Kidney epithelial cell (primary cell): ENCODE data around the gene S100A4. TPM values are rescaled to one million over a fixed set of nuclear protein-coding genes. Genes with fewer than 3 reads are reported as not detected.
A peak's percentile ranks its signal among the peaks of the same experiment; 100 is the strongest.

ENCODE experiments used
- DNase-seq: peaks from one replicate; pipeline ENCODE4 v3.0.0-alpha.2; 2010; ENCODE audit warnings: low read depth
- H3K27me3 ChIP-seq: 2 replicates; pipeline ENCODE4 v1.6.0; 2011; ENCODE audit warnings: low read length; ENCODE audit not compliant: control insufficient read depth, insufficient read depth
- H3K36me3 ChIP-seq: 2 replicates; pipeline ENCODE4 v1.5.1; 2011; ENCODE audit warnings: low read length; ENCODE audit not compliant: control insufficient read depth, insufficient read depth
- H3K4me3 ChIP-seq: 2 replicates; pipeline ENCODE4 v1.5.1; 2011; ENCODE audit warnings: low read depth, mild to moderate bottlenecking, control low read depth, low read length
- CTCF ChIP-seq: IDR thresholded peaks from 2 replicates; pipeline ENCODE4 v1.5.1; 2011; ENCODE audit warnings: mild to moderate bottlenecking, moderate library complexity, low read length, control low read depth, inconsistent platforms; ENCODE audit not compliant: insufficient read depth, poor library complexity, severe bottlenecking
- total RNA-seq: library from RNA; depleted of rRNA; stranded (reverse); fragments of >200 nt; gene quantifications from 2 replicates; pipeline ENCODE4 v1.2.3, GENCODE V29; 2015

S100A4 gene
- total RNA-seq, 1 donor from 2014 or later, result 7.1 TPM

GRCh38 chr1:153519242-153519641, 26.4 kb downstream of the S100A4 start:
- Histone ChIP-seq H3K4me3 (no peak overlapping the region), H3K36me3 (no peaks in the 10 kb centered on the region), H3K27me3 (no peaks in the 10 kb centered on the region)
- TF ChIP-seq CTCF, result no peak
- DNase-seq, result no peak

- no peak overlapping the region for H3K4me3 ChIP-seq
- H3K27me3 ChIP-seq, result no peaks in the 10 kb centered on the region
- DNase-seq, result no peak
- no peak for TF ChIP-seq CTCF
- H3K36me3 ChIP-seq, result no peaks in the 10 kb centered on the region
Observed at GRCh38 chr1:153515504-153516394, 29.9 kb downstream of the S100A4 start.

- no peak for TF ChIP-seq CTCF
- no peak for DNase-seq
- Histone ChIP-seq H3K27me3 (no peaks in the 10 kb centered on the region), H3K36me3 (no peaks in the 10 kb centered on the region), H3K4me3 (no peak overlapping the region)
Observed at GRCh38 chr1:153513666-153514065, 31.9 kb downstream of the S100A4 start.

- no peaks in the 10 kb centered on the region for H3K36me3 ChIP-seq
- DNase-seq, result no peak
- TF ChIP-seq CTCF, result no peak
- no peak overlapping the region for H3K4me3 ChIP-seq
- no peaks in the 10 kb centered on the region for H3K27me3 ChIP-seq
Observed at GRCh38 chr1:153513023-153513422, 32.6 kb downstream of the S100A4 start.

- no peak for DNase-seq
- no peaks in the 10 kb centered on the region for H3K27me3 ChIP-seq
- peak; percentile 97 for TF ChIP-seq CTCF
- H3K4me3 ChIP-seq, result no peak overlapping the region
- H3K36me3 ChIP-seq, result no peaks in the 10 kb centered on the region
Observed at GRCh38 chr1:153510984-153511410, 34.6 kb downstream of the S100A4 start.
